Stimulated activated naive CD8-positive, alpha-beta T cell treated with anti-CD3 and anti-CD28 coated beads, Interleukin-15, amount 100 ng/mL, for 72 hours (primary cell): ENCODE results near the gene FAM24A.

Source experiments
- ATAC-seq: fragments of 150-1000 bp; cut with Tn5 transposase; 2 replicates; pipeline ENCODE4 v1.10.0; 2021; ENCODE audit warnings: mild to moderate bottlenecking, moderate library complexity
- DNase-seq, 2 donors: peaks; one replicate each; pipeline ENCODE4 v3.0.0; 2021 to 2022
- H3K27ac Mint-ChIP-seq, 2 donors: one replicate each; pipeline ENCODE4 v1.8.0; 2022; ENCODE audit warnings: mild to moderate bottlenecking in 2 of 2, mixed read lengths in 2 of 2, moderate library complexity in 2 of 2
- H3K27me3 Mint-ChIP-seq: one replicate; pipeline ENCODE4 v1.8.0; 2022; ENCODE audit warnings: mixed read lengths
- H3K4me1 Mint-ChIP-seq: one replicate; pipeline ENCODE4 v1.8.0; 2022; ENCODE audit warnings: mild to moderate bottlenecking, mixed read lengths
- H3K4me3 Mint-ChIP-seq, 2 donors: one replicate each; pipeline ENCODE4 v1.8.0; 2022; ENCODE audit warnings: mild to moderate bottlenecking in 2 of 2, mixed read lengths in 2 of 2, moderate library complexity in 1 of 2
- H3K9me3 Mint-ChIP-seq, 2 donors: one replicate each; pipeline ENCODE4 v1.8.0; 2022; ENCODE audit warnings: mixed read lengths in 2 of 2

The FAM24A gene

DNA sequence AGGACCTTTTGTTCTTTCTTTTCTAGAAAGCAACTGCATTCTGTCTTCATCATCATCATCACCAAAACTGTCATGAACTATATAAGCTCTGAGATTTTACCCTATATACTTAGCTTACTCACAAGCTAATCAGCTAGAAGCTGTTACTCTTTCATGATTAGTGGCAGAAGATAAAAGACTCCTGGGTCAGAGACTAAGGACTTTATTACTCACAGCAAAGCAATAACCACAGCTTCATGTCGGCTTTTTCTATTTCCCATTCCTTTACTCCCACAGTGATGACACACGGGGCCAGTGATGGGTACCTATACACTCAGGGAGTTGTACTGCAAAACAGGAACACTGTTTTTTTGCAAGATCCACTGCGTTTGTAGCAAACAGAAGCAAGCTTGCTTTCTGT lies 52.0 kb downstream of the FAM24A start:
- H3K9me3 Mint-ChIP-seq, result peaks cover 7 to 16% of the 10 kb centered on the region in 2 donors
- H3K27me3 Mint-ChIP-seq, result peaks cover 10% of the 10 kb centered on the region
- no peaks in the 10 kb centered on the region for H3K4me1 Mint-ChIP-seq
- no peak overlapping the region for H3K27ac Mint-ChIP-seq
- ATAC-seq (no peak), DNase-seq (no peak)
- H3K4me3 Mint-ChIP-seq, result no peak overlapping the region
